IMR-90 (cell line): ENCODE results near the gene POTEJ.
"Not testable (repeated sequence)": the region's sequence is repeated elsewhere in the genome, so short reads cannot be mapped to it uniquely, and the experiment has no call there.

ENCODE experiments used
- CTCF ChIP-seq: conservative IDR thresholded peaks from 2 replicates; pipeline ENCODE4 v1.5.1; 2012; ENCODE audit warnings: mild to moderate bottlenecking, low read depth, low read length, improper control_type of control experiment
- MAFK ChIP-seq: IDR thresholded peaks from 2 replicates; pipeline ENCODE4 v1.6.1; 2012; ENCODE audit warnings: low read depth, low read length, improper control_type of control experiment

GRCh38 chr2:130670026-130670745 is 58.9 kb downstream of the POTEJ start:
- not testable (repeated sequence) for TF ChIP-seq CTCF, MAFK
